WERI-Rb-1 (cell line): ENCODE measurements around the gene ACOT7.
"Not testable (repeated sequence)": the region's sequence is repeated elsewhere in the genome, so short reads cannot be mapped to it uniquely, and the experiment has no call there.

Source experiments
- DNase-seq: peaks from one replicate; pipeline ENCODE4 v3.0.0-alpha.2; 2020
- H3K27ac ChIP-seq: fragments of 250-450 bp; sonication (Bioruptor Pico); 2 replicates; pipeline ENCODE4 v1.5.1; 2020; ENCODE audit warnings: mild to moderate bottlenecking, moderate library complexity
- H3K27me3 ChIP-seq: fragments of 250-450 bp; sonication (Bioruptor Pico); 2 replicates; pipeline ENCODE4 v1.5.1; 2021; ENCODE audit warnings: mild to moderate bottlenecking, low read depth, moderate library complexity; ENCODE audit not compliant: insufficient read depth, severe bottlenecking
- H3K36me3 ChIP-seq: fragments of 250-450 bp; sonication (Bioruptor Pico); 2 replicates; pipeline ENCODE4 v1.5.1; 2020; ENCODE audit warnings: mild to moderate bottlenecking, moderate library complexity
- H3K4me3 ChIP-seq: 2 replicates; pipeline ENCODE4 v1.5.1; 2011; ENCODE audit warnings: low read depth, mild to moderate bottlenecking, control low read depth, low read length
- H3K9me3 ChIP-seq: fragments of 250-450 bp; sonication (Bioruptor Pico); 2 replicates; pipeline ENCODE4 v1.5.1; 2021; ENCODE audit warnings: mild to moderate bottlenecking, moderate library complexity; ENCODE audit not compliant: severe bottlenecking
- TF ChIP-seq, protein P1 (sequence below): IDR thresholded peaks from 2 replicates; pipeline ENCODE4 v1.5.1; 2011; ENCODE audit warnings: low read depth, mild to moderate bottlenecking, control low read depth, inconsistent platforms, low read length

ACOT7 gene

DNA sequence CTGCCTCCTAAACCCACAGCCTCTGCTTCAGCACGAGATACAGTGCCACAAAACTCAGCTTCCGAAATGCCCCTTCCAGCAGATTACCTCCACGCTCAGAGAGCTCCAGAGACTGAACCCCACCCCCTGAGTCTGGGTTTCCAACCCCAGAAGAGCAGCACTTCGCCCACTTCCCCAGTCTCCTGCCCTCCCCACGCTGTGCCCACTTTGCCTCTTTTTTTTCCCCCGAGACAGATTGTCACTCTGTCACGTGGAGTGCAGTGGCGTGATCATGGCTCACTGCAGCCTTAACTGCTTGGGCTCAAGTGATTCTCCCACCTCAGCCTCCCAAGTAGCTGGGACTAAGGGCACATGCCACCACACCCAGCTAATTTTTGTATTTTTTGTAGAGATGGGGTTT is 167.9 kb downstream of the ACOT7 start:
- TF ChIP-seq, protein P1, sequence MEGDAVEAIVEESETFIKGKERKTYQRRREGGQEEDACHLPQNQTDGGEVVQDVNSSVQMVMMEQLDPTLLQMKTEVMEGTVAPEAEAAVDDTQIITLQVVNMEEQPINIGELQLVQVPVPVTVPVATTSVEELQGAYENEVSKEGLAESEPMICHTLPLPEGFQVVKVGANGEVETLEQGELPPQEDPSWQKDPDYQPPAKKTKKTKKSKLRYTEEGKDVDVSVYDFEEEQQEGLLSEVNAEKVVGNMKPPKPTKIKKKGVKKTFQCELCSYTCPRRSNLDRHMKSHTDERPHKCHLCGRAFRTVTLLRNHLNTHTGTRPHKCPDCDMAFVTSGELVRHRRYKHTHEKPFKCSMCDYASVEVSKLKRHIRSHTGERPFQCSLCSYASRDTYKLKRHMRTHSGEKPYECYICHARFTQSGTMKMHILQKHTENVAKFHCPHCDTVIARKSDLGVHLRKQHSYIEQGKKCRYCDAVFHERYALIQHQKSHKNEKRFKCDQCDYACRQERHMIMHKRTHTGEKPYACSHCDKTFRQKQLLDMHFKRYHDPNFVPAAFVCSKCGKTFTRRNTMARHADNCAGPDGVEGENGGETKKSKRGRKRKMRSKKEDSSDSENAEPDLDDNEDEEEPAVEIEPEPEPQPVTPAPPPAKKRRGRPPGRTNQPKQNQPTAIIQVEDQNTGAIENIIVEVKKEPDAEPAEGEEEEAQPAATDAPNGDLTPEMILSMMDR: no peak
- Histone ChIP-seq H3K27ac (no peak overlapping the region), H3K4me3 (no peak overlapping the region), H3K27me3 (no peaks in the 10 kb centered on the region), H3K9me3 (no peaks in the 10 kb centered on the region), H3K36me3 (peaks cover 81% of the 10 kb centered on the region)
- no peak for DNase-seq

DNA sequence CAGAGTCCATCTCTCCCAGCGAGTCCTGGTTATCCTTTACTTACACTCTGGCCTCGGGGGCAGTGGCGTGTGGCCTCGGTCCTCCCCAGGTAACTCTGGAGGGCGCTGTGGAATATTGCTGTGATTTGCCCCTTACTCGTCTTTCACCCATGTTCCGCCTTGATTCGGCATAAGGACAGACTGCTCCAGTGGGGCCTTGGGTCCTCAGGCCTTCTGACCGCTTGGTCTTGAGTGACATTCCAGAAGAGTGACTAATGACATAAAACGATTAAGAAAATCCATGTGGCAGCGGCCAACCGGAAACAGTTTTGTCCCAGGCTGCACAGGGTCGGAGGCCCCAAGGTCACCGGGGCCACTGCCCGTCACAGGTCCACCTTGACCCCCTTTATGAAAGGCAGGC is 168.8 kb downstream of the ACOT7 start:
- TF ChIP-seq, protein P1: no peak
- H3K27ac ChIP-seq: no peak overlapping the region

DNA sequence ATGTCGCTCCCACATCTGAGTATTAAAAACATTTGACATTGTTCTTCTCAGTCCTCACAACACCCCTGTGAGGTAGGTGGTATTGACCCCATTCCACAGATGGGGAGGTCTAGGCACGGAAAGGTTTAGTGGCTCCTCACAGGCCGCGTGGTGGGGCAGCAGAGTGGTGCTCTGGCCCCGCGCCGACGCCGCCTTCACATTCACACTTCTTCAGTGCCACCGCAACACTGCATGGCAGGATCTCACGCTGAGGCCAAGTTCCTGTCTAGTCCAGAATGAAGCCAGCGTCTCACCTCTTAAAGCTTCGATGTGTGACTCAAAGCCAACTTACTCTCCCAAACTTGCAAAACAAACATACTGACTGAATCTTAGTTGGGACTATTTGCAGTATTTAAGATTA is 169.9 kb downstream of the ACOT7 start:
- peaks cover 63% of the 10 kb centered on the region for H3K36me3 ChIP-seq
- TF ChIP-seq, protein P1: no peak
- DNase-seq: no peak

More for the DNA sequence above, 168.8 kb downstream of the ACOT7 start:
- Histone ChIP-seq H3K9me3 (no peaks in the 10 kb centered on the region), H3K4me3 (no peak overlapping the region), H3K27me3 (no peaks in the 10 kb centered on the region), H3K36me3 (peaks cover 72% of the 10 kb centered on the region)
- no peak for DNase-seq

DNA sequence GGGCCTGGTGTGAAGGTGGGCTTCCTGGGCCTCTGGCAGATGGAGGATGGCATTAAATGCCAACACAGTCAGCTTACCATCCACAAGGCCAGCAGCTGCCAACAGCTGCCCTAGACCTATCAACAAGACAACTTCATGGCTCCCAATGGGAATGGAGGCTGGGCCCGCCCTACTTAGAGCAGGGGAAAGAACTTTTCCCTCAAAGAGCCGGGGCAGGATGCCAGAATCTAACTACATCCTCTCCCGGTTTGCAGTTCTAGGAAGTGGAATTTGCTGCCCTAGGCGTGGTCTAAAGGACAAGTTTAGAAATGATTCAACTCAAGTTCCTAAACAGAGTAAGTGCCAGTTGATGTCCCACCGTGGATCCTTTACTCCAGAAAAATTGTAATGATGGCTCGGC is 170.9 kb downstream of the ACOT7 start:
- Histone ChIP-seq H3K36me3 (peaks cover 55% of the 10 kb centered on the region), H3K27ac (no peak overlapping the region), H3K4me3 (no peak overlapping the region), H3K9me3 (no peaks in the 10 kb centered on the region), H3K27me3 (no peaks in the 10 kb centered on the region)
- no peak for DNase-seq
- TF ChIP-seq, protein P1: no peak

More for the DNA sequence above, 169.9 kb downstream of the ACOT7 start:
- no peak overlapping the region for H3K27ac ChIP-seq
- H3K27me3 ChIP-seq: no peaks in the 10 kb centered on the region
- no peaks in the 10 kb centered on the region for H3K9me3 ChIP-seq
- H3K4me3 ChIP-seq: no peak overlapping the region

DNA sequence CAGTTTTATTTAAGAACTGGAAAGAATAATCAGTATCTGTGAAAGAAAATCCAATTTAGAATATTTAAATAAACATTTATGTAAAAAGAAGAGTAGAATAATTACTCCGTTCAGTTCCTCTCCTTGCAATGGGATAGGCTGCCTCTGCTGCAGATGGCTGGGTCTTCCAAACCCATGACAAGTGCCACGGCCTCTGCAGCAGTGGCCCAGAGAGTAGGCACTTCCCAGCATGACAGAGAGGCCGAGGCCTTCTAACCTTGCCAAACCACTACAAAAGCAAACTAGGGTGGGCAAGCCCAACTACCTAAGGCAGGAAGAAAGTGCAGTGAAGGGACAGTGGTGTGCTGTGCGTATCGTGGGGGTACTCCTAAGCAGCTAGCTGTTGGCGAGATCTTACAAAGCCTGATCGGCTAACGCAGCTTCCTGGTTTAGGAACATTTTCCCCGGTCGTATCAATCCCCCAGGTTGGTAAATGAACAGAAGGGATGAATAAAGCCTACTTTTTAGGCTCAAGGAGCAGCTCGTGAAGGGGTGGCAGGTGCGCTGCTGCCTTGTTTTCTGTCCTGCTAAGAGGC is 172.3 kb downstream of the ACOT7 start:
- Histone ChIP-seq H3K27me3 (no peaks in the 10 kb centered on the region), H3K4me3 (no peak overlapping the region), H3K36me3 (peaks cover 43% of the 10 kb centered on the region), H3K27ac (peak overlapping the region; percentile 40), H3K9me3 (no peaks in the 10 kb centered on the region)
- no peak for DNase-seq
- TF ChIP-seq, protein P1: no peak

DNA sequence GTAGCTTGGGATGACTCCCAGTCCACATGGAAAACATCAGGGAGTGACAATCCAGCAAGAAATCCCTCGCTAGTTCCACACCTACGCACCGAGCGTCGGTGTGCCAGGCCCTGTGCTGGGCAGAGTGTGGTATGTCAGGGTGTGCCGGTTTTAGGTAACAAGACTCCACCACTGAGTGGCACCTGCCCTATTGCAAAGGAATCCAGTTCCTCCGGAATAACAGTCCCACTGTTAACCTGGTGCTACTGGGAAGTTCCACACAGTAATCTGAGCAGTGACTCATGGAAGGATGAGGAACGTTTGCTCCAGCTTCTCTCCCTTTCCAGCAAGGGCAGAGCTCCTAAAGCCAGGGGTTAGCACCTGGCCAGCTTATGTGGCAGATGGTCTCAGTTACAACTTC is 173.3 kb downstream of the ACOT7 start:
- Histone ChIP-seq H3K27me3 (no peaks in the 10 kb centered on the region), H3K36me3 (peaks cover 36% of the 10 kb centered on the region), H3K4me3 (no peak overlapping the region), H3K27ac (no peak overlapping the region), H3K9me3 (no peaks in the 10 kb centered on the region)
- TF ChIP-seq, protein P1: no peak
- DNase-seq: no peak

DNA sequence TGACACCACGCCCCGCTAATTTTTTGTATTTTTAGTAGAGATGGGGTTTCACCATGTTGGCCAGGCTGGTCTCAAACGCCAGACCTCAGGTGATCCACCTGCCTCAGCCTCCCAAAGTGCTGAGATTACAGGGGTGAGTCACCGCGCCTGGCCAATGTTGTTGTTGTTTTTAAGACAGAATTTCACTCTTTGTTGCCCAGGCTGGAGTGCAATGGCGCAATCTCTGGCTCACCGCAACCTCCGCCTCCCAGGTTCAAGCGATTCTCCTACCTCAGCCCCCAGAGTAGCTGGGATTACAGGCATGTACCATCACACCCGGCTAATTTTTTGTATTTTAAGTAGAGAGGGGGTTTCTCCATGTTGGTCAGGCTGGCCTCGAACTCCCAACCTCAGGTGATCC is 173.9 kb downstream of the ACOT7 start:
- not testable (repeated sequence) for H3K27ac ChIP-seq, H3K4me3 ChIP-seq

More for the DNA sequence above, 173.9 kb downstream of the ACOT7 start:
- DNase-seq, H3K9me3 ChIP-seq, H3K27me3 ChIP-seq: not testable (repeated sequence)
- peaks cover 30% of the 10 kb centered on the region for H3K36me3 ChIP-seq
